Brain microvascular endothelial cell (primary cell): ENCODE measurements around the gene DHRS3.
A peak's percentile ranks its signal among the peaks of the same experiment; 100 is the strongest.
"Not testable (repeated sequence)": the region's sequence is repeated elsewhere in the genome, so short reads cannot be mapped to it uniquely, and the experiment has no call there.

Experiments used
- DNase-seq: peaks from one replicate; pipeline ENCODE4 v3.0.0-alpha.2; 2020
- H3K27ac ChIP-seq: fragments of 250-450 bp; sonication (Bioruptor Pico); 2 replicates; pipeline ENCODE4 v1.5.1; 2020; ENCODE audit warnings: mild to moderate bottlenecking, moderate library complexity
- H3K27me3 ChIP-seq: fragments of 250-450 bp; sonication (Bioruptor Pico); replicated peaks from 2 replicates; pipeline ENCODE4 v1.5.1; 2020; ENCODE audit warnings: mild to moderate bottlenecking
- H3K36me3 ChIP-seq: fragments of 250-450 bp; sonication (Bioruptor Pico); replicated peaks from 2 replicates; pipeline ENCODE4 v1.5.1; 2020; ENCODE audit warnings: mild to moderate bottlenecking
- H3K4me3 ChIP-seq: 2 replicates; pipeline ENCODE4 v1.5.1; 2011; ENCODE audit warnings: low read depth, mild to moderate bottlenecking, control low read depth, low read length, moderate library complexity
- in situ Hi-C: cut with HindIII; loops from 2 replicates; pipeline ENCODE4 v1.10.0; 2017; ENCODE audit warnings: low sequenced_read_pairs, low pct_ligation_motif_present
- TF ChIP-seq, protein P1 (sequence below): IDR thresholded peaks from 2 replicates; pipeline ENCODE4 v1.5.1; 2011; ENCODE audit warnings: low read depth, mild to moderate bottlenecking, moderate library complexity, low read length, control low read depth, inconsistent platforms; ENCODE audit errors: missing control alignments

The DHRS3 gene

DNA sequence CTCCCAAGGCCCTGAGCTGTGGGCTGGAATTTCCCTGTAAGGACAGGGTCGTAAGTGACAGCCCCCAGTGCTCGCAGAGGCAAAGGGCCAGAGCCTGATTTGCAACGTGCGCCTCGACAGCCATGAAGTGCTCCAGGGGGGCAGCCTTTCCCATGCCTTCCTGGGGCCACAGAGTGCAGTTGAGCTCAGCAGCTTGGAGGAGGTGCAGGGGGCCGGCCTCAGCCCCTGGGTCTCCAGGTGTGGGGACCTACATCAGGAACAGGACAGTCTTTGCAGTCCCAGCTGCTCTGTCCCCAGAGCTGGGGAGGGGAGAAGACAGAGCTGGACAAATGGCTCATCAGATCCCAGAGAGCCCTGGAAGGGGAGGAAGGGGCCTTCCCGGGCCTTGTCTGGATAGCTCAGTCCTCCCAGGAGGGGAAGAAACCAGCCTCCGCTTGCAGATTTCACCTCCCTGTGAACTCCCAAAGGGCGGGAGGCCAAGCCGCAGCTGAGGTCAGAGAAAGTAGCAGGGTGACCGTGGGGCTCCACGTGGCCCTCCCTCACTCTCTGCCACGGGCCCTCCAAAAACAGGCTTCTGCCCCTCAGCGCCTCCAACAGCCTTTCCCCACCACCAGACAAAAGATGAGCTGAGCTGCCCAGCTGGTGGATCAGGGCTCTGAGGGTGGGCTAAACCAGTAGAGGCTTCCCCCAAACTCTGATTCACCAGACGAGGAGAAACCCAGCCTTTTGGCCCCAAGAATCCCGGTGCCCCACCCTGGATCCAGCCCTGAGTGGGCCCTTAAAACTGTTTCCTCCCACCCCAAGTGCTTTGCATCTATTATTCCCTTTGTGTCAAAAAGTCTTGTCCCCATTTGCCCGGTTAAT is 76.5 kb downstream of the DHRS3 start:
- Histone ChIP-seq H3K36me3 (no peaks in the 10 kb centered on the region), H3K27me3 (no peaks in the 10 kb centered on the region), H3K4me3 (no peak overlapping the region), H3K27ac (peak overlapping the region; percentile 99)
- in situ Hi-C loops, result no loop called here
- DNase-seq, result peak; percentile 98
- TF ChIP-seq, protein P1, sequence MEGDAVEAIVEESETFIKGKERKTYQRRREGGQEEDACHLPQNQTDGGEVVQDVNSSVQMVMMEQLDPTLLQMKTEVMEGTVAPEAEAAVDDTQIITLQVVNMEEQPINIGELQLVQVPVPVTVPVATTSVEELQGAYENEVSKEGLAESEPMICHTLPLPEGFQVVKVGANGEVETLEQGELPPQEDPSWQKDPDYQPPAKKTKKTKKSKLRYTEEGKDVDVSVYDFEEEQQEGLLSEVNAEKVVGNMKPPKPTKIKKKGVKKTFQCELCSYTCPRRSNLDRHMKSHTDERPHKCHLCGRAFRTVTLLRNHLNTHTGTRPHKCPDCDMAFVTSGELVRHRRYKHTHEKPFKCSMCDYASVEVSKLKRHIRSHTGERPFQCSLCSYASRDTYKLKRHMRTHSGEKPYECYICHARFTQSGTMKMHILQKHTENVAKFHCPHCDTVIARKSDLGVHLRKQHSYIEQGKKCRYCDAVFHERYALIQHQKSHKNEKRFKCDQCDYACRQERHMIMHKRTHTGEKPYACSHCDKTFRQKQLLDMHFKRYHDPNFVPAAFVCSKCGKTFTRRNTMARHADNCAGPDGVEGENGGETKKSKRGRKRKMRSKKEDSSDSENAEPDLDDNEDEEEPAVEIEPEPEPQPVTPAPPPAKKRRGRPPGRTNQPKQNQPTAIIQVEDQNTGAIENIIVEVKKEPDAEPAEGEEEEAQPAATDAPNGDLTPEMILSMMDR, result no peak

DNA sequence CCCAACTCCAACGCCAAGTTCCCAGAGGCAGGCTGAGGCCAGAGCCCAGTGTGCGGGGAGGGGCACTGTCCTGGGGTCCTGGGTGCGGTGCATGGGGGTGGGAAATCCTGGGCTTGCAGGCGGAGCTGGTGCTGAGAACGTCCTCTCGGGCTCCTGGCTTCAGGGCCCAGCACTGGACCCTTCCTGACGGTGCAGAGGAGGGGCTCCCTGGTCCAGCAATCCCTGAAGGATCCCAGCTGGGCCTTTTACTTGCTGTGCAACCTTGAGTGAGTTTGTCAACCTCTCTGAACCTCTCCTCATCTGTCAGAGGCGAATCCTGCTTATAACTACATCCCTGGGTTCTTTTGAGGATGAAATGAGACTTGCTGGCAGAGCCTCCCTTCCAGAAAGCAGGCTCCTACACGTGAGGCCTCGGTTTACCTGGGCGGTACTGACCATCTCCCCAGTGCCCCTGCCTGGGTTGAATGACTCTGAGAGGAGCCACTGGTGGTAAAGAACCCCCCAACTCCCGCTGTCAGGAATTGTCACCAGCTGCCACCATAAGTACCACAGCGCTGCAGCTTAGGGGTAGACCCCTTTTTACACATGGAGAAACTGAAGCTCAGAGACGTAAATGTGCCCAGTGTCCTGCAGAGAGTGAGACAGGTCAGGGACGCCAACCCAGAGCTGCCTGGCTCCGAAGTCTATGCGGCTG is 77.3 kb downstream of the DHRS3 start:
- DNase-seq, result no peak
- H3K27ac ChIP-seq, result peak overlapping the region; percentile 99
- TF ChIP-seq, protein P1, result no peak

DNA sequence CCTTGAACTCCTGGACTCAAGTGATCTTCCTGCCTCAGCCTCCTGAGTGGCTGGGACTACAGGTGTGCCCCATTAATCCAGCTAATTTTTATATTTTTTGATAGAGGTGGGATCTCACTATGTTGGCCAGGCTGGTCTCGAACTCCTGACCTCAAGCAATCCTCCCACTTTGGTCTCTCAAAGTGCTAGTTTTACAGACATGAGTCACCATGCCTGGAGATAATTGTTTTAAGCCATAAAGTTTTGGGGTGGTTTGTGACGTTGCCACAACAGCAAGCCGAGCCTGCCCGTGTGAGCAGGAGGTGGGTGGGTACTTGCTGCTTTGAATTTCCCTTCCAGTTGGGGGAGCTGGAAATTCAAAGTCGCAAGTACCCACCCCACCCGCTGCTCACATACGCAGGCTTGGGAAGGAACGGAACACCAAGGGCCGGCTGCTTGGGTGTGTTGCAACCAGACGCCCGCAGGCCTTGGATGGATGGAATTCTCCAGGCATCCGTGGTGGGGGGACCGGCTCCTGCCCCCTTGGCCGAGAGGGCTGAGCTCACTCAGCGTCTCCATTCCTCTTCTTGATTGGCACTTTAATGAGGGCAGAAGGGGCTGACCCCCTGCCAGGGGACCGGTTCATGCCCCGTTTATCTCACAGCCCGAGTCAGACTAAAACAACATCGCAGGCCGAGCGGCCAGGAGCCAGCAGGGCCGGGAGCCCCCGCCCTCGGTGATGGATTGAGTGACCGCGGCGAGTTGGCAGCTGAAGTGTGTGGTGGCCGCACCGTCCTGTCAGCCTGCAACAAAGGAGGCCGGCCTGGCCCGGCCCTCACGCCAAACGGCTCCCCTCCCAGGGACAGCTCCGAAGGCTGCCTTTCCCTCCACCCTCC is 78.1 kb downstream of the DHRS3 start:
- TF ChIP-seq, protein P1, result peak; percentile 31
- Histone ChIP-seq H3K27me3 (no peaks in the 10 kb centered on the region), H3K4me3 (no peak overlapping the region), H3K36me3 (no peaks in the 10 kb centered on the region), H3K27ac (peak overlapping the region; percentile 99)
- peak; percentile 99 for DNase-seq
- in situ Hi-C loops, result no loop called here

More for the DNA sequence above, 77.3 kb downstream of the DHRS3 start:
- H3K4me3 ChIP-seq, result no peak overlapping the region
- H3K36me3 ChIP-seq, result no peaks in the 10 kb centered on the region
- H3K27me3 ChIP-seq, result no peaks in the 10 kb centered on the region
- in situ Hi-C loops, result no loop called here

DNA sequence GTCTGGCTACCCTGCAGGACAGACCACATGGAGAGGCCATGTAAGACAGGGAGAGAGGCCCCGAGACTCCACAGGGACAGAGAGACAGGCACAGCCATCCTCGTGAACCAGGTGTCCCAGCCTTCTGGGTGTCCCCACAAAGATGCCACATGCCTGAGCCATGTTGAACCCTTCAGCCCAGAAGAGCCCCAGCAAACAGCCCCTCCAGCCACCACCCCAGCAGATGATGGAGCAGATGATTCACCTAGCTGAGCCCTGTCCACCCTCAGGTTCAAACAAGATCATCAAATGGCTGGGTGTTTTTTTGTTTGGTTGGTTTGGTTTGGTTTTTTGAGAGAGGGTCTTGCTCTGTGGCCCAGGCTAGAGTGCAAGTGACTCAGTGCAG is 78.7 kb downstream of the DHRS3 start:
- DNase-seq, result no peak
- Histone ChIP-seq H3K36me3 (no peaks in the 10 kb centered on the region), H3K27ac (peak overlapping the region; percentile 99), H3K4me3 (no peak overlapping the region), H3K27me3 (no peaks in the 10 kb centered on the region)
- TF ChIP-seq, protein P1, result no peak
- in situ Hi-C loops, result no loop called here

GRCh38 chr1:12538536-12538935 is 79.5 kb downstream of the DHRS3 start:
- H3K4me3 ChIP-seq, H3K36me3 ChIP-seq, in situ Hi-C loops, DNase-seq, H3K27me3 ChIP-seq: not testable (repeated sequence)
- H3K27ac ChIP-seq, result peak overlapping the region; percentile 99
